CD4-positive, alpha-beta T cell (primary cell): ENCODE measurements around the gene SERPINA4. TPM values are rescaled to one million over a fixed set of nuclear protein-coding genes. Genes with fewer than 3 reads are reported as not detected.

ENCODE experiments used
- ATAC-seq: fragments of 200-7000 bp; cut with Tn5 transposase; one replicate; pipeline ENCODE4 v1.10.0; 2022; ENCODE audit warnings: mild to moderate bottlenecking; ENCODE audit not compliant: poor library complexity
- CTCF ChIA-PET: fragments of 350-600 bp; sonication (Branson Sonifier 250); formaldehyde crosslinking; loops from one replicate; lab custom pipeline; 2021; ENCODE audit warnings: antibody characterized with exemption, inconsistent platforms; lab: Charles Lee
- POLR2A ChIA-PET: fragments of 350-600 bp; sonication (Branson Sonifier 250); formaldehyde crosslinking; loops from one replicate; lab custom pipeline; 2021; ENCODE audit warnings: antibody characterized with exemption, inconsistent platforms; lab: Charles Lee
- DNase-seq, 14 experiments: peaks; one replicate each; pipeline ENCODE4 v3.0.0-alpha.2; 2013 to 2020; ENCODE audit warnings: mixed read lengths in 2 of 14
- H3K27ac ChIP-seq, 2 donors: one replicate each; pipeline versions ENCODE4 v1.5.1 to v1.7.0; 2013; ENCODE audit warnings: low read length in 2 of 2, low read depth in 1 of 2, mild to moderate bottlenecking in 1 of 2
- H3K27me3 ChIP-seq, 2 experiments: 1 replicate in 1 of 2; 2 replicates in 1 of 2; pipeline versions ENCODE4 v1.6.1 to v1.7.0; 2013; ENCODE audit warnings: low read length in 2 of 2, control low read depth in 1 of 2, mild to moderate bottlenecking in 1 of 2, moderate library complexity in 1 of 2; ENCODE audit not compliant: insufficient read depth in 2 of 2, control insufficient read depth in 1 of 2
- H3K36me3 ChIP-seq: one replicate; pipeline ENCODE4 v1.6.1; 2013; ENCODE audit warnings: low read length, control low read depth; ENCODE audit not compliant: insufficient read depth
- H3K4me1 ChIP-seq: one replicate; pipeline ENCODE4 v1.6.1; 2013; ENCODE audit warnings: low read length, control low read depth; ENCODE audit not compliant: insufficient read depth
- H3K4me3 ChIP-seq: one replicate; pipeline ENCODE4 v1.5.1; 2013; ENCODE audit warnings: mild to moderate bottlenecking, low read length, moderate library complexity
- H3K9me3 ChIP-seq, 2 experiments: 1 replicate in 1 of 2; 2 replicates in 1 of 2; pipeline versions ENCODE4 v1.6.1 to v1.7.0; 2013; ENCODE audit warnings: low read length in 2 of 2, mild to moderate bottlenecking in 2 of 2, control low read depth in 1 of 2, moderate library complexity in 1 of 2; ENCODE audit not compliant: control insufficient read depth in 1 of 2, insufficient read depth in 1 of 2
- H3K27ac Mint-ChIP-seq: one replicate; pipeline ENCODE4 v1.8.0; 2020; ENCODE audit warnings: mixed read lengths
- H3K27me3 Mint-ChIP-seq: one replicate; pipeline ENCODE4 v1.8.0; 2021; ENCODE audit warnings: mixed read lengths
- H3K36me3 Mint-ChIP-seq: one replicate; pipeline ENCODE4 v1.8.0; 2021; ENCODE audit warnings: low read depth, mixed read lengths
- H3K4me1 Mint-ChIP-seq: one replicate; pipeline ENCODE4 v1.8.0; 2021; ENCODE audit warnings: low read depth, mixed read lengths
- H3K4me3 Mint-ChIP-seq: one replicate; pipeline ENCODE4 v1.8.0; 2020; ENCODE audit warnings: mild to moderate bottlenecking, mixed read lengths
- H3K9me3 Mint-ChIP-seq: one replicate; pipeline ENCODE4 v1.8.0; 2020; ENCODE audit warnings: mixed read lengths
- CTCF ChIP-seq: fragments of 200-600 bp; IDR thresholded peaks from one replicate; pipeline ENCODE4 v1.8.0; 2022; ENCODE audit warnings: antibody characterized with exemption, mild to moderate bottlenecking
- intact Hi-C, 2 experiments: fragments of 100-400 bp; cut with DNase I in 1 of 2; cut with micrococcal nuclease in 1 of 2; formaldehyde crosslinking; loops; one replicate each; pipeline versions ENCODE4 v1.15.1 to v1.9.0; 2023 to 2025; cut with DNase I, micrococcal nuclease
- total RNA-seq, 174 experiments: library from RNA in 2 of 174; stranded (reverse) in 2 of 174; gene quantifications; one replicate each; pipeline ENCODE4 v1.2.3 and lab custom pipeline; 2021 to 2026

SERPINA4 gene
- total RNA-seq, 2 experiments from 2014 or later: not detected

- H3K4me3 Mint-ChIP-seq: no peak overlapping the region
- Histone ChIP-seq H3K4me1 (no peaks in the 10 kb centered on the region), H3K27ac (no peak overlapping the region), H3K4me3 (no peak overlapping the region), H3K27me3 (peaks cover 0 to 2% of the 10 kb centered on the region in 2 experiments), H3K9me3 (peaks cover 0 to 11% of the 10 kb centered on the region in 2 experiments), H3K36me3 (no peaks in the 10 kb centered on the region)
- H3K36me3 Mint-ChIP-seq: no peaks in the 10 kb centered on the region
- intact Hi-C loops: no loop called here
- H3K27ac Mint-ChIP-seq: no peak overlapping the region
- peaks cover 8% of the 10 kb centered on the region for H3K27me3 Mint-ChIP-seq
- H3K9me3 Mint-ChIP-seq: no peaks in the 10 kb centered on the region
- ChIA-PET CTCF (no interaction called here), POLR2A (no interaction called here)
- no peak for DNase-seq
- ATAC-seq: no peak
- H3K4me1 Mint-ChIP-seq: no peaks in the 10 kb centered on the region
- TF ChIP-seq CTCF: no peak
These were observed 10.7 kb downstream of the SERPINA4 start for GRCh38 chr14:94571950-94572349.

GRCh38 chr14:94572637-94573303 is 11.5 kb downstream of the SERPINA4 start:
- POLR2A ChIA-PET: no interaction called here
- TF ChIP-seq CTCF: no peak
- CTCF ChIA-PET: no interaction called here

GRCh38 chr14:94573475-94574277 is 12.4 kb downstream of the SERPINA4 start:
- ChIA-PET POLR2A (no interaction called here), CTCF (no interaction called here)
- no peaks in the 10 kb centered on the region for H3K4me1 ChIP-seq
- H3K27ac Mint-ChIP-seq: no peak overlapping the region
- peaks cover 0 to 11% of the 10 kb centered on the region in 2 experiments for H3K9me3 ChIP-seq
- H3K4me1 Mint-ChIP-seq: no peaks in the 10 kb centered on the region
- DNase-seq: no peak
- no peak for ATAC-seq
- H3K4me3 Mint-ChIP-seq: no peak overlapping the region
- H3K27ac ChIP-seq: no peak overlapping the region
- no peaks in the 10 kb centered on the region for H3K36me3 Mint-ChIP-seq
- H3K27me3 ChIP-seq: peaks cover 0 to 2% of the 10 kb centered on the region in 2 experiments
- intact Hi-C loops: no loop called here
- no peaks in the 10 kb centered on the region for H3K9me3 Mint-ChIP-seq
- H3K27me3 Mint-ChIP-seq: peaks cover 8% of the 10 kb centered on the region
- no peak overlapping the region for H3K4me3 ChIP-seq
- no peak for TF ChIP-seq CTCF
- no peaks in the 10 kb centered on the region for H3K36me3 ChIP-seq

More at GRCh38 chr14:94572637-94573303, 11.5 kb downstream of the SERPINA4 start:
- Histone ChIP-seq H3K4me1 (no peaks in the 10 kb centered on the region), H3K27me3 (peaks cover 0 to 2% of the 10 kb centered on the region in 2 experiments), H3K36me3 (no peaks in the 10 kb centered on the region), H3K27ac (no peak overlapping the region), H3K9me3 (peaks cover 0 to 11% of the 10 kb centered on the region in 2 experiments), H3K4me3 (no peak overlapping the region)
- Mint-ChIP-seq H3K27me3 (peaks cover 8% of the 10 kb centered on the region), H3K9me3 (no peaks in the 10 kb centered on the region), H3K4me3 (no peak overlapping the region), H3K36me3 (no peaks in the 10 kb centered on the region), H3K27ac (no peak overlapping the region), H3K4me1 (no peaks in the 10 kb centered on the region)
- no peak for DNase-seq
- intact Hi-C loops: no loop called here
- ATAC-seq: no peak
